K562 (cell line): ENCODE measurements around the gene PDE6C.

Source experiments
- ETV6 ChIP-seq, 3 experiments: fragments of 150-350 bp in 1 of 3; sonication (generic) in 1 of 3; formaldehyde crosslinking in 1 of 3; IDR thresholded peaks; 2 replicates each; pipeline versions ENCODE4 v1.6.1 to v1.8.0; 2014 to 2022; ENCODE audit warnings: borderline replicate concordance in 2 of 3, low read depth in 2 of 3, antibody characterized with exemption in 1 of 3, low read length in 1 of 3, mild to moderate bottlenecking in 1 of 3, missing genetic modification reagents in 1 of 3
- FOXA3 ChIP-seq, 2 experiments: fragments of 450-650 bp in 1 of 2; sonication (generic) in 1 of 2; formaldehyde crosslinking; IDR thresholded peaks in 1 of 2; conservative IDR thresholded peaks in 1 of 2; 2 replicates each; pipeline versions ENCODE4 v1.4.0 to v1.8.0; 2020 to 2022; ENCODE audit warnings: mild to moderate bottlenecking in 2 of 2, missing genetic modification reagents in 1 of 2
- MYC ChIP-seq, 2 experiments: fragments of 250-450 bp in 1 of 2; sonication (Bioruptor Pico) in 1 of 2; IDR thresholded peaks; 2 replicates each; pipeline versions ENCODE4 v1.5.1 to v1.6.1; 2012 to 2021; ENCODE audit warnings: low read depth in 2 of 2, borderline replicate concordance in 1 of 2, improper control_type of control experiment in 1 of 2, low read length in 1 of 2, mild to moderate bottlenecking in 1 of 2, moderate library complexity in 1 of 2
- PHB2 ChIP-seq: fragments of 450-650 bp; IDR thresholded peaks from 2 replicates; pipeline ENCODE4 v1.6.1; 2017; ENCODE audit warnings: low read depth
- RAD21 ChIP-seq, 2 experiments: fragments of 250-450 bp in 1 of 2; fragments of 450-650 bp in 1 of 2; sonication (Bioruptor Pico) in 1 of 2; formaldehyde crosslinking in 1 of 2; IDR thresholded peaks in 1 of 2; conservative IDR thresholded peaks in 1 of 2; 2 replicates each; pipeline versions ENCODE4 v1.4.0 to v1.8.0; 2020 to 2022; ENCODE audit warnings: mild to moderate bottlenecking in 2 of 2, moderate library complexity in 1 of 2
- TCF7L2 ChIP-seq: fragments of 150-350 bp; IDR thresholded peaks from 2 replicates; pipeline ENCODE4 v1.6.1; 2016; ENCODE audit warnings: low read depth, mild to moderate bottlenecking, low read length, moderate library complexity
- ZNF764 ChIP-seq: fragments of 250-450 bp; sonication (Bioruptor Pico); IDR thresholded peaks from 2 replicates; pipeline ENCODE4 v1.4.0; 2020; ENCODE audit warnings: low read depth, mild to moderate bottlenecking, moderate library complexity
- TF ChIP-seq, protein P1 (sequence below): sonication (generic); formaldehyde crosslinking; IDR thresholded peaks from 2 replicates; pipeline ENCODE4 v1.9.0; 2022; ENCODE audit warnings: mild to moderate bottlenecking, missing genetic modification reagents
- TF ChIP-seq, protein P2 (sequence below), 3 experiments: IDR thresholded peaks in 2 of 3; conservative IDR thresholded peaks in 1 of 3; 2 replicates each; pipeline ENCODE4 v1.5.1; 2011 to 2012; ENCODE audit warnings: low read length in 3 of 3, mild to moderate bottlenecking in 3 of 3, control low read depth in 2 of 3, improper control_type of control experiment in 1 of 3, inconsistent platforms in 1 of 3, low read depth in 1 of 3, mixed read lengths in 1 of 3, moderate library complexity in 1 of 3; ENCODE audit not compliant: insufficient read depth in 2 of 3

DNA sequence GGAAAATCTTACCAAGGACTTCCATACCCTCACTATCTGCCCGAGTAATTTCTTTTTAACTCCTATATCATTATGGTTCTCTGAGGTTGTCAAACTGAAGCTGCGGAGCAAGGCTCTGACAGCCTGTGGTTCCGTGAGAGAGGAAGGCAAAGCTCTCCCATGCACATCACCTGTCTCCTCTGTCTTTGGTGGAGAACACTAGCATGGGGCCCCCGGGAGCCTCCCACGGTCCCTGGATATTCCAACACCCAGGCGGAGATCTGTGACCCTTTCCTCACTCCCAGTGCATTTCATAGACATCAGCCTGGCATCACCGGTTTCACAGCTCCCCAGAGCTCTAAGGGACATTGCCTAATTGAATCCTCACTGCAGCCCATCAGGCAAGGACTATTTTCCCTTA, 21.7 kb upstream of the PDE6C start:
- no peak for TF ChIP-seq RAD21 (CRISPR knock-in tag; conservative IDR thresholded peaks at IDR 0.05 in 1 of 2, IDR thresholded peaks at IDR 0.05 in 1 of 2)
- no peak for TF ChIP-seq ZNF764 (CRISPR knock-in tag)
- no peak for TF ChIP-seq MYC (IDR thresholded peaks at IDR 0.05; ENCODE audit: low read depth, low read length)
- TF ChIP-seq MYC (CRISPR knock-in tag; IDR thresholded peaks at IDR 0.05; ENCODE audit: borderline replicate concordance, low read depth) = no peak
- TF ChIP-seq, protein P1, sequence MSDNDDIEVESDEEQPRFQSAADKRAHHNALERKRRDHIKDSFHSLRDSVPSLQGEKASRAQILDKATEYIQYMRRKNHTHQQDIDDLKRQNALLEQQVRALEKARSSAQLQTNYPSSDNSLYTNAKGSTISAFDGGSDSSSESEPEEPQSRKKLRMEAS (CRISPR knock-in tag) = no peak
- TF ChIP-seq FOXA3 (CRISPR knock-in tag; conservative IDR thresholded peaks at IDR 0.05 in 1 of 2, IDR thresholded peaks at IDR 0.05 in 1 of 2) = no peak
- TF ChIP-seq TCF7L2 = no peak
- TF ChIP-seq ETV6 (IDR thresholded peaks at IDR 0.05; ENCODE audit: borderline replicate concordance in 1 of 2, low read depth in 2 of 2, low read length in 1 of 2) = no peak
- TF ChIP-seq ETV6 (CRISPR knock-in tag; IDR thresholded peaks at IDR 0.05; ENCODE audit: borderline replicate concordance) = no peak
- TF ChIP-seq PHB2 = no peak
- TF ChIP-seq, protein P2, sequence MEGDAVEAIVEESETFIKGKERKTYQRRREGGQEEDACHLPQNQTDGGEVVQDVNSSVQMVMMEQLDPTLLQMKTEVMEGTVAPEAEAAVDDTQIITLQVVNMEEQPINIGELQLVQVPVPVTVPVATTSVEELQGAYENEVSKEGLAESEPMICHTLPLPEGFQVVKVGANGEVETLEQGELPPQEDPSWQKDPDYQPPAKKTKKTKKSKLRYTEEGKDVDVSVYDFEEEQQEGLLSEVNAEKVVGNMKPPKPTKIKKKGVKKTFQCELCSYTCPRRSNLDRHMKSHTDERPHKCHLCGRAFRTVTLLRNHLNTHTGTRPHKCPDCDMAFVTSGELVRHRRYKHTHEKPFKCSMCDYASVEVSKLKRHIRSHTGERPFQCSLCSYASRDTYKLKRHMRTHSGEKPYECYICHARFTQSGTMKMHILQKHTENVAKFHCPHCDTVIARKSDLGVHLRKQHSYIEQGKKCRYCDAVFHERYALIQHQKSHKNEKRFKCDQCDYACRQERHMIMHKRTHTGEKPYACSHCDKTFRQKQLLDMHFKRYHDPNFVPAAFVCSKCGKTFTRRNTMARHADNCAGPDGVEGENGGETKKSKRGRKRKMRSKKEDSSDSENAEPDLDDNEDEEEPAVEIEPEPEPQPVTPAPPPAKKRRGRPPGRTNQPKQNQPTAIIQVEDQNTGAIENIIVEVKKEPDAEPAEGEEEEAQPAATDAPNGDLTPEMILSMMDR (IDR thresholded peaks at IDR 0.05 in 2 of 3, conservative IDR thresholded peaks at IDR 0.05 in 1 of 3; ENCODE audit: insufficient read depth in 2 of 3, low read depth in 1 of 3, low read length in 3 of 3) = no peak
